Activated CD8-positive, alpha-beta T cell treated with anti-CD3 and anti-CD28 coated beads, Interleukin-2, amount 10 ng/mL, durations not matched to agents 7 days and 5 days (primary cell): Measurements from ENCODE around the gene CLCA4. TPM values are rescaled to one million over a fixed set of nuclear protein-coding genes. Genes with fewer than 3 reads are reported as not detected.
"Not testable (repeated sequence)": the region's sequence is repeated elsewhere in the genome, so short reads cannot be mapped to it uniquely, and the experiment has no call there.

Source experiments
- ATAC-seq: fragments of 150-1000 bp; cut with Tn5 transposase; one replicate; pipeline ENCODE4 v1.10.0; 2021; ENCODE audit warnings: moderate library complexity
- CTCF ChIA-PET: fragments of 350-600 bp; sonication (Branson Sonifier 250); formaldehyde crosslinking; loops from one replicate; lab custom pipeline; 2021; ENCODE audit warnings: antibody characterized with exemption; lab: Charles Lee
- POLR2A ChIA-PET: fragments of 350-600 bp; sonication (Branson Sonifier 250); formaldehyde crosslinking; loops from one replicate; lab custom pipeline; 2021; ENCODE audit warnings: antibody characterized with exemption; lab: Charles Lee
- DNase-seq: peaks from one replicate; pipeline ENCODE4 v3.0.0-alpha.2; 2020
- H3K27ac Mint-ChIP-seq: one replicate; pipeline ENCODE4 v1.8.0; 2021; ENCODE audit warnings: mild to moderate bottlenecking, mixed read lengths
- H3K27me3 Mint-ChIP-seq: one replicate; pipeline ENCODE4 v1.8.0; 2021; ENCODE audit warnings: low read depth, mixed read lengths
- H3K36me3 Mint-ChIP-seq: one replicate; pipeline ENCODE4 v1.8.0; 2021; ENCODE audit warnings: low read depth, mixed read lengths
- H3K4me1 Mint-ChIP-seq: one replicate; pipeline ENCODE4 v1.8.0; 2021; ENCODE audit warnings: low read depth, mixed read lengths
- H3K4me3 Mint-ChIP-seq: one replicate; pipeline ENCODE4 v1.8.0; 2021; ENCODE audit warnings: mild to moderate bottlenecking, mixed read lengths
- H3K9me3 Mint-ChIP-seq: one replicate; pipeline ENCODE4 v1.8.0; 2022; ENCODE audit warnings: mixed read lengths; ENCODE audit not compliant: insufficient read depth
- total RNA-seq, 2 experiments: library from RNA; stranded (reverse); gene quantifications; one replicate each; pipeline ENCODE4 v1.2.3, GENCODE V29; 2021

CLCA4 gene, protein sequence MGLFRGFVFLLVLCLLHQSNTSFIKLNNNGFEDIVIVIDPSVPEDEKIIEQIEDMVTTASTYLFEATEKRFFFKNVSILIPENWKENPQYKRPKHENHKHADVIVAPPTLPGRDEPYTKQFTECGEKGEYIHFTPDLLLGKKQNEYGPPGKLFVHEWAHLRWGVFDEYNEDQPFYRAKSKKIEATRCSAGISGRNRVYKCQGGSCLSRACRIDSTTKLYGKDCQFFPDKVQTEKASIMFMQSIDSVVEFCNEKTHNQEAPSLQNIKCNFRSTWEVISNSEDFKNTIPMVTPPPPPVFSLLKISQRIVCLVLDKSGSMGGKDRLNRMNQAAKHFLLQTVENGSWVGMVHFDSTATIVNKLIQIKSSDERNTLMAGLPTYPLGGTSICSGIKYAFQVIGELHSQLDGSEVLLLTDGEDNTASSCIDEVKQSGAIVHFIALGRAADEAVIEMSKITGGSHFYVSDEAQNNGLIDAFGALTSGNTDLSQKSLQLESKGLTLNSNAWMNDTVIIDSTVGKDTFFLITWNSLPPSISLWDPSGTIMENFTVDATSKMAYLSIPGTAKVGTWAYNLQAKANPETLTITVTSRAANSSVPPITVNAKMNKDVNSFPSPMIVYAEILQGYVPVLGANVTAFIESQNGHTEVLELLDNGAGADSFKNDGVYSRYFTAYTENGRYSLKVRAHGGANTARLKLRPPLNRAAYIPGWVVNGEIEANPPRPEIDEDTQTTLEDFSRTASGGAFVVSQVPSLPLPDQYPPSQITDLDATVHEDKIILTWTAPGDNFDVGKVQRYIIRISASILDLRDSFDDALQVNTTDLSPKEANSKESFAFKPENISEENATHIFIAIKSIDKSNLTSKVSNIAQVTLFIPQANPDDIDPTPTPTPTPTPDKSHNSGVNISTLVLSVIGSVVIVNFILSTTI
- total RNA-seq = not detected

DNA sequence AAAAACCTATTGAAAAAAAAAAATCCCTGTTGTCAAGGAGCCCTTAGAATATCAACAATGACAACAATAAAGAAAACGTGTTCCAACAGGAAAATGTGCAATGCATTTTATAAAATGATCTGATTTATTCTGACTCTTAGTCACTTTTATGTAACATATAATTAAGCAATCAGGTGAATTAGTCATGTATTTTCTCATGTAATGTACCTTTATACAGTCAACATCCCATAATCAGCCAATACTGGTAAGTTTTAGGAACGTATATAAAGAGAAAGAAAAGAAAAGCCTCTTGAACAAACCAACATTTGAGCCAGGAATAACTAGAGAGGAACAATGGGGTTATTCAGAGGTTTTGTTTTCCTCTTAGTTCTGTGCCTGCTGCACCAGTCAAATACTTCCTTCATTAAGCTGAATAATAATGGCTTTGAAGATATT lies at the start of gene CLCA4:
Gene CLCA4, plus strand, starts transcription at position 292 of the 435 bp plus-strand sequence. Its CDS starts 42 bp downstream, at position 334.
- ChIA-PET POLR2A (no interaction called here), CTCF (no interaction called here)
- Mint-ChIP-seq H3K9me3 (no peaks in the 10 kb centered on the region), H3K36me3 (no peaks in the 10 kb centered on the region), H3K27me3 (peaks cover 2% of the 10 kb centered on the region), H3K4me3 (no peak within 1 kb of the TSS), H3K4me1 (no peaks in the 10 kb centered on the region), H3K27ac (no peak within 1 kb of the TSS)
- ATAC-seq (no peak), DNase-seq (no peak)

DNA sequence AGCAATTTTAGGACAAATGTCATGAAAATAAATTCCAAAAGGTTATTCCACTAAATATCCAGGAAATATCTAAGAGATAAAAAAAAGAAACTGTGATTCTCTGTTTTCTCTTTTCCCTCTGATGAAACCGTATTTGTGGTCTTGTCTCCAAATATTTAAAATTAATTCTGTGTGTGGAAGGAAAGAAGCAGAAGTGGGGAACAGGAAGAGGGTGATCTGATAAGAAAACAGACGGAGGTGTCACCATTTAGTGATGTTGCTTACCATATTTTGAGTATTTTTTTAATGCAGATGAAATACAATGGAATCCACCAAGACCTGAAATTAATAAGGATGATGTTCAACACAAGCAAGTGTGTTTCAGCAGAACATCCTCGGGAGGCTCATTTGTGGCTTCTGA lies 48.6 kb upstream of the CLCA4 start:
- H3K9me3 Mint-ChIP-seq = no peaks in the 10 kb centered on the region
- ChIA-PET POLR2A (no interaction called here), CTCF (interaction anchor here (1.4 to 2.2 kb wide), 6 partner anchors 11 to 247 kb away, joined by 4 to 14 read pairs (median 4); no protein-coding TSS in a partner anchor)
- no peak overlapping the region for H3K27ac Mint-ChIP-seq
- ATAC-seq = no peak
- no peak overlapping the region for H3K4me3 Mint-ChIP-seq
- H3K4me1 Mint-ChIP-seq = peaks cover 15% of the 10 kb centered on the region
- DNase-seq = no peak
- no peaks in the 10 kb centered on the region for H3K36me3 Mint-ChIP-seq
- H3K27me3 Mint-ChIP-seq = peaks cover 16% of the 10 kb centered on the region

DNA sequence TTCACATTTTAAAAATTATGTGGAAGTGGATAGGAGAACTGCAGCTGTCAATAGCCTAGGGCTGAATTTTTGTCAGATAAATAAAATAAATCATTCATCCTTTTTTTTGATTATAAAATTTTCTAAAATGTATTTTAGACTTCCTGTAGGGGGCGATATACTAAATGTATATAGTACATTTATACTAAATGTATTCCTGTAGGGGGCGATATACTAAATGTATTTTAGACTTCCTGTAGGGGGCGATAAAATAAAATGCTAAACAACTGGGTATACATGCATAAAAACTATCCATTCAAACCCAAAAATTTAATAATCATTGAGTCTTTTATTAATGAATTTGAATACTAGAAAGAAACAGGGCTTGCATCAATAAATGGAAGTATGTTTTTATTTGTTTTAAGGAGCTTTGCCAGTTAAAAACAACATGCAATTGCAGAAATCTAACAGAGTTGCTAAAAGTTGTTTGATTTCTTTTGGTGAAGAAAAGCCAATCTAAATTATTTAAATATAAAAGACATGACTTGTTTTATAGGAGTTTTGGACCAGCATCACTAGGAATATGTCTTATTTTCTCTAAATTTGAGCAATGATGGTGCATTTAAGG lies 46.8 kb upstream of the CLCA4 start:
- Mint-ChIP-seq H3K36me3 (no peaks in the 10 kb centered on the region), H3K4me3 (no peak overlapping the region), H3K27ac (no peak overlapping the region), H3K27me3 (peaks cover 20% of the 10 kb centered on the region), H3K9me3 (no peaks in the 10 kb centered on the region), H3K4me1 (peaks cover 18% of the 10 kb centered on the region)
- ATAC-seq (peak; percentile 48), DNase-seq (no peak)
- ChIA-PET POLR2A (interaction anchor here (0.6 kb wide), 1 partner anchor 137 kb away, joined by 3 read pairs; no protein-coding TSS in a partner anchor), CTCF (interaction anchor here (0.6 to 5.4 kb wide), 42 partner anchors 9 to 253 kb away, joined by 3 to 38 read pairs (median 4); partner anchors contain the start of genes ODF2L and SH3GLB1)

DNA sequence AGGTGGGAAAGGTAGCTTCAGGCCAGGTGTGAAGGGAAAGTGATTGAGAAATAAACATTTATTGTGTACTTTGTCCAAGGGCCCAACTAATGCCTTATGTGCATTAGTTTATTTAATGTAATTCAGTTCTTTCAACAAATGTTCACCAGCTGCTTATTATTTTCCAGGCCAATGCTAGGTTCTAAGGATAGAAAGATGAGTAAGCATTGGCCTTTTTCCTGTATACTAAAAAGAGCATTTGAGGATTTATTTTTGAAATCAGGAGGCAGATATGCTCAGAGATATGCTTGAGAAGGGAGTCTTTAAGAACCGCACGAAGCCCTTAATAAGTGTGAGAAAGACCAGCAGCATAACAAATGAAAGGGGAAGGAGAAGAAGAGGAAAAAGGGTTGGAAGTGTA lies 46.2 kb upstream of the CLCA4 start:
- ChIA-PET POLR2A (no interaction called here), CTCF (interaction anchor here (0.7 to 5.4 kb wide), 32 partner anchors 8 to 253 kb away, joined by 3 to 38 read pairs (median 5); partner anchors contain the start of genes ODF2L and SH3GLB1)
- no peak for ATAC-seq
- no peak overlapping the region for H3K4me3 Mint-ChIP-seq
- H3K27me3 Mint-ChIP-seq = peaks cover 26% of the 10 kb centered on the region
- DNase-seq = no peak
- H3K9me3 Mint-ChIP-seq = no peaks in the 10 kb centered on the region
- H3K36me3 Mint-ChIP-seq = no peaks in the 10 kb centered on the region
- peaks cover 18% of the 10 kb centered on the region for H3K4me1 Mint-ChIP-seq
- H3K27ac Mint-ChIP-seq = no peak overlapping the region

DNA sequence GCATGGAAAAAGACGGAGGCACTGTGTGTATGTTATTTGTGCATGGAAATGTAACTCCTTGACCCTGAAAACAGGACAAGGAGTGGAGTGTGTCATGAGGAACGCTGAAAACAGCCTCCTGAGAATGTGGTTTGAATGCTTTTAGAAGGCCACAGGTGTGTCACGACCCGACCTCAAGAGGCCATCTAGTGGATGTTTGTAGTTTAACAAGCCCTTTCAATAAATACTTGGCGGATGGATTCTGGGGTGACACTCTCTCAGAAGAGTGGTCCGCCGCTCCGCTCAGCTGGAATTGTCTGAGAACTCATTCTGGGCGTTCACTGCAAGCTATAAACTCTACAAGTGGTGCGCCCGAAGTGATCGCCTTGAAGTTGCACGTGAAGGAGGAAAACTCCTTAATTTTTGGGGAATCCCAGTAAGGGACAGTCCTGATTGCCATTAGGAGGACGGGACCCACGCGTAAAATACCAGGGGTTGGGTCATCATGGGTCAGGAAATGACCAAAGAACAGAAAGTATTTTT lies 44.7 kb upstream of the CLCA4 start:
- not testable (repeated sequence) for H3K9me3 Mint-ChIP-seq, H3K36me3 Mint-ChIP-seq, H3K27ac Mint-ChIP-seq
- DNase-seq (peak; percentile 65), ATAC-seq (peak; percentile 84)
- CTCF ChIA-PET = interaction anchor here (0.8 to 5.4 kb wide), 22 partner anchors 8 to 583 kb away, joined by 3 to 38 read pairs (median 4); partner anchors contain the start of genes ODF2L and SH3GLB1
- peak overlapping the region; percentile 78 for H3K4me3 Mint-ChIP-seq
- POLR2A ChIA-PET = interaction anchor here (0.6 kb wide), 1 partner anchor 106 kb away, joined by 4 read pairs; the partner anchor contains the start of gene ODF2L
- peaks cover 18% of the 10 kb centered on the region for H3K4me1 Mint-ChIP-seq
- peaks cover 26% of the 10 kb centered on the region for H3K27me3 Mint-ChIP-seq

DNA sequence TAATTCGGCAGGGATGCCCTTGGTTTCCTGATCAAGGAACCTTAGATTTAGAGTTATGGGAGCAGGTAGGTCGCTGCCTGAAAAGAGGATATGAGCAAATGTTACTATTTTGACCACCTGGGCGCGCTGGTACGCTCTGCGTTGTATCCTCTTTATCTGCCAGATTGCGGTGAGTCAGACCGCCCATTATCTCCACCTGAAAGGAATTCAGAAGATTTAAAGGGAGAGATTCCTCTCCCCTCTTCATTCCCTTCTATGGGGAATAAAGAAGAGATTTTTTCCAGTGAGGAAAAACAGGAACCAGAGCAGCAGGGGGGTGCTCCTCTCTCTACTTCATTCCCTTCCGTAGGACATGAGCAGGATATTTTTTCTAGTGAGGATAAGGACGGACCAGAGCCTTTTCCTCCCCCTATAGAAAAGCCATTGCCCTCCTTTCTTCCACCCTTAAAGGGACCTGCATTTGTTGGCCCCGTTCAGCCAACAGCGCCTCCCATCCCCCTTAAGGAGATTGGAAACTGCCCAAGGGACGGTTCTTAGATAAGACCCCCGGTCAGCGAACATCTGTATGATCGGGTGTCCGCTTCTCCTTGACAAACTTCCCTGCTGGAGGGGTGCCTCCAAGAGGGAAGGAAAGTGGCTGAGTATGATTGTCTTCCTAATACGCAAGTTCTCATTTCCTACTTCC lies 44.0 kb upstream of the CLCA4 start:
- H3K4me1 Mint-ChIP-seq = peaks cover 18% of the 10 kb centered on the region
- POLR2A ChIA-PET = interaction anchor here (0.6 kb wide), 1 partner anchor 61 kb away, joined by 3 read pairs; no protein-coding TSS in a partner anchor
- DNase-seq (peak; percentile 33), ATAC-seq (peak; percentile 47)
- H3K27ac Mint-ChIP-seq = no peak overlapping the region
- CTCF ChIA-PET = interaction anchor here (0.9 to 5.4 kb wide), 18 partner anchors 10 to 583 kb away, joined by 3 to 38 read pairs (median 4); partner anchors contain the start of genes ODF2L and SH3GLB1
- peaks cover 26% of the 10 kb centered on the region for H3K27me3 Mint-ChIP-seq
- no peaks in the 10 kb centered on the region for H3K9me3 Mint-ChIP-seq
- H3K4me3 Mint-ChIP-seq = peak overlapping the region; percentile 78
- H3K36me3 Mint-ChIP-seq = no peaks in the 10 kb centered on the region

DNA sequence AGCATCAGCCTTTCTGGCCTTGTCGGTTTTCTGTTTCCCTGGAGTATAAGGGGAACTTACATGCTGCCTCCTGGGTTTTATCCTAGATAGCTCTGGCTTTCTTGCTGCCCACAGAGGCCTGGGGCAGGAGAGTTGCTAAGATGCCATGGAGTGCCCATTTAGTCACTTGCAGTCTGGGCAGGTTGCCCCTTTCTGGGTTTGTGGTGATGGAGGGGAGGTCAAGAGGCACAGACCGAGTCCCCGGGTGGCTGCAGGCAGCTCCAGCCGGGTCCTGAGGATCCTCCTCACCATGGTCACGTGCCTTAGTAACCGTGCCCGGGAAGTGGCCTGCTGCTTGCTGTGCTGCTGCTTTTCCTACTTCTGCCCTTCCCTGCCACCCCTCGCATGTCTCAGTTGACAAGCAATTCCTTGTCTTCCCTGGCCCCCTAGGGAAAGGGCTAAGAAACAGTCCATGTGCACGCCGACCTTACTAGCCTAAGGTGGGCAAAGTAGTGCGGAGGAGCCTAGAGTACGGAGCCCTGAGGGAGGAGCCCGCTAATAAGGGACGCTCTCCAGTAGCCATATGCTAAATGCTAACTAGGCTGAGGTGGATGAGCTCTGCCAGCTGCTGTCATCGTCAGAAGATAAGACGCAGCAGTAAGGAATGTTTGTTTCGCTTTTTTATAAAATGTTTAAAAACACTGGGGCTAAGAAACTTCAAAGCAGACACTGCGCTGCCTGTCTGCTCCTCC lies 43.3 kb upstream of the CLCA4 start:
- Mint-ChIP-seq H3K4me3 (peak overlapping the region; percentile 22), H3K36me3 (no peaks in the 10 kb centered on the region), H3K4me1 (peaks cover 18% of the 10 kb centered on the region), H3K27me3 (peaks cover 21% of the 10 kb centered on the region), H3K27ac (no peak overlapping the region), H3K9me3 (no peaks in the 10 kb centered on the region)
- POLR2A ChIA-PET = interaction anchor here (0.6 kb wide), 1 partner anchor 62 kb away, joined by 3 read pairs; no protein-coding TSS in a partner anchor
- DNase-seq (no peak), ATAC-seq (no peak)
- CTCF ChIA-PET = interaction anchor here (1.4 to 5.4 kb wide), 4 partner anchors 10 to 124 kb away, joined by 3 to 38 read pairs (median 6); no protein-coding TSS in a partner anchor

DNA sequence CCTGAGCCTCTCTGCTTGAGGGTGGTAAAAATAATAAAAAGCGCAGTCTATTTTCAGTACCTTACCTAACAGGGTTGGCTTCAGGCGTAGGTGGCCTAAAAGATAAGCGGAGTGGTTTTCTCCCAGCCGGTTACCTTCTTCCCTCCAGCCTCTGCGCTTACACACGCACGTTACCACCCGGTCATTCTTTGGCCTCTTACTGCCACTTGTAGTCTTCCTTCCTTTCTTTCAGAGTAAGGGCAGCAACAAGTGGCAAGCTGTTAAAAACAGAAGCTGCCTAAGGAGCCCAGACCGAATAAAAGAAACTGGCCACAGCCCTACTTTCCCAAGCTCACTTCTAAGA lies 42.8 kb upstream of the CLCA4 start:
- Mint-ChIP-seq H3K36me3 (no peaks in the 10 kb centered on the region), H3K4me3 (no peak overlapping the region), H3K4me1 (peaks cover 18% of the 10 kb centered on the region), H3K27me3 (peaks cover 18% of the 10 kb centered on the region), H3K27ac (no peak overlapping the region), H3K9me3 (no peaks in the 10 kb centered on the region)
- POLR2A ChIA-PET = no interaction called here
- CTCF ChIA-PET = interaction anchor here (1.4 to 5.8 kb wide), 5 partner anchors 11 to 124 kb away, joined by 3 to 38 read pairs (median 10); no protein-coding TSS in a partner anchor
- no peak for ATAC-seq
- no peak for DNase-seq

DNA sequence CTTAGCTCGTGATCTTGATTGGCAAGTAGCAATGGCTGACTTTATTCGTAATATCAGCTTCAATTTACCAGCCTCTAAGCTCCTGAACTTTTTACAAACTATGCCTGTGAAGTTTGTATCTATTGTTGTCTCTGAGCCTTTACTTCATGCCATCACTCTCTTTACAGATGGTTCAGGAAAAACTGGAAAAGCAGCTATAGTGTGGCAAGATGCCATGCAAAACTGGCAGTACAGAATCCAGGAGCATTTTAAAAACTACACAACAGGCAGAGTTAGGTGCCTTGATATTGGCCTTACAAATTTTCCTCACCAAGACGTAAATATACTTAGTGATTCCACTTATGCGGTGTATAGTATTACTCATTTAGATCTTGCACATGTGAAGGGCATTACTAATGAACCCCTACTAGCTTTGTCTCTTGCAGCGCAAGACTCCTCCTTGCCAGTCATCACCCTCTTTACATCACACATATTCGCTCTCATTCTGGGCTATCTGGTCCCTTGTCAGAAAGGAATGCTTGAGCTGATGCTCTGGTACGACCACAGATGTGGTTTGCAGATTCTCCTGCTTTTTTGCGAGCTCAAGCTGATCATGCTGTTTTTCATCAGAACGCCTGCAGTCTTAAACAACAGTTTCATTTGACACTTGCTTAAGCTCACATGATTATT lies 41.8 kb upstream of the CLCA4 start:
- Mint-ChIP-seq H3K4me1 (peaks cover 18% of the 10 kb centered on the region), H3K4me3 (no peak overlapping the region), H3K9me3 (no peaks in the 10 kb centered on the region), H3K27ac (no peak overlapping the region), H3K36me3 (no peaks in the 10 kb centered on the region), H3K27me3 (peaks cover 18% of the 10 kb centered on the region)
- DNase-seq = no peak
- CTCF ChIA-PET = interaction anchor here (1.1 to 5.8 kb wide), 6 partner anchors 12 to 201 kb away, joined by 3 to 34 read pairs (median 3); no protein-coding TSS in a partner anchor
- POLR2A ChIA-PET = no interaction called here
- no peak for ATAC-seq
